H9 (cell line): ENCODE results near the gene KRTAP10-4. TPM values are rescaled to one million over a fixed set of nuclear protein-coding genes. Genes with fewer than 3 reads are reported as not detected.

Experiments used
- DNase-seq: peaks from one replicate; pipeline ENCODE4 v3.0.0-alpha.2; 2017
- H2AFZ ChIP-seq: one replicate; pipeline ENCODE4 v1.6.1; 2013; ENCODE audit warnings: mild to moderate bottlenecking, low read length, control low read depth, moderate library complexity
- H2AK5ac ChIP-seq: 2 replicates; pipeline ENCODE4 v1.6.1; 2013; ENCODE audit warnings: low read length, control low read depth, mixed read lengths; ENCODE audit not compliant: insufficient read length
- H2BK120ac ChIP-seq: one replicate; pipeline ENCODE4 v1.6.1; 2013; ENCODE audit warnings: low read depth, mild to moderate bottlenecking, low read length, control low read depth, inconsistent platforms; ENCODE audit not compliant: poor library complexity, severe bottlenecking
- H2BK12ac ChIP-seq: 2 replicates; pipeline ENCODE4 v1.6.1; 2013; ENCODE audit warnings: low read length, control low read depth, mixed read lengths, low read depth; ENCODE audit not compliant: insufficient read length
- H2BK15ac ChIP-seq: 2 replicates; pipeline ENCODE4 v1.6.1; 2013; ENCODE audit warnings: low read depth, low read length, control low read depth
- H2BK20ac ChIP-seq: one replicate; pipeline ENCODE4 v1.6.1; 2013; ENCODE audit warnings: low read depth, mild to moderate bottlenecking, low read length, control low read depth, inconsistent platforms; ENCODE audit not compliant: poor library complexity, severe bottlenecking
- H2BK5ac ChIP-seq: 2 replicates; pipeline ENCODE4 v1.6.1; 2013; ENCODE audit warnings: low read length, control low read depth, mixed read lengths; ENCODE audit not compliant: insufficient read length
- H3K14ac ChIP-seq: 2 replicates; pipeline ENCODE4 v1.6.1; 2013; ENCODE audit warnings: low read length, control low read depth; ENCODE audit not compliant: insufficient read depth
- H3K18ac ChIP-seq: 2 replicates; pipeline ENCODE4 v1.6.1; 2013; ENCODE audit warnings: low read depth, mild to moderate bottlenecking, mixed read lengths, low read length, control low read depth; ENCODE audit not compliant: insufficient read length
- H3K23ac ChIP-seq: 2 replicates; pipeline ENCODE4 v1.6.1; 2013; ENCODE audit warnings: low read length, control low read depth, mixed read lengths, low read depth; ENCODE audit not compliant: insufficient read length
- H3K23me2 ChIP-seq: 2 replicates; pipeline ENCODE4 v1.6.1; 2013; ENCODE audit warnings: low read depth, mild to moderate bottlenecking, mixed read lengths, low read length, control low read depth; ENCODE audit not compliant: insufficient read length, poor library complexity, severe bottlenecking
- H3K27ac ChIP-seq: 2 replicates; pipeline ENCODE4 v1.5.1; 2013; ENCODE audit warnings: low read length, control low read depth, mixed read lengths, low read depth; ENCODE audit not compliant: insufficient read length
- H3K27me3 ChIP-seq: 2 replicates; pipeline ENCODE4 v1.6.1; 2013; ENCODE audit warnings: low read length, control low read depth, inconsistent platforms; ENCODE audit not compliant: insufficient read depth
- H3K4ac ChIP-seq: 2 replicates; pipeline ENCODE4 v1.6.1; 2013; ENCODE audit warnings: low read depth, mild to moderate bottlenecking, control low read depth, inconsistent platforms, low read length, moderate library complexity
- H3K4me1 ChIP-seq: 2 replicates; pipeline ENCODE4 v1.6.1; 2013; ENCODE audit warnings: low read length, control low read depth, inconsistent platforms; ENCODE audit not compliant: insufficient read depth
- H3K4me2 ChIP-seq: 2 replicates; pipeline ENCODE4 v1.6.1; 2013; ENCODE audit warnings: low read length, control low read depth, mixed read lengths; ENCODE audit not compliant: insufficient read length, insufficient read depth
- H3K56ac ChIP-seq: 2 replicates; pipeline ENCODE4 v1.6.1; 2013; ENCODE audit warnings: low read depth, mild to moderate bottlenecking, mixed read lengths, low read length, control low read depth; ENCODE audit not compliant: insufficient read length
- H3K79me1 ChIP-seq: 2 replicates; pipeline ENCODE4 v1.6.1; 2013; ENCODE audit warnings: low read depth, mild to moderate bottlenecking, moderate library complexity, low read length, control low read depth, inconsistent platforms; ENCODE audit not compliant: insufficient read depth, poor library complexity, severe bottlenecking
- H3K79me2 ChIP-seq: 2 replicates; pipeline ENCODE4 v1.6.1; 2013; ENCODE audit warnings: low read length, control low read depth, inconsistent platforms; ENCODE audit not compliant: insufficient read depth
- H3K9ac ChIP-seq: 2 replicates; pipeline ENCODE4 v1.6.1; 2013; ENCODE audit warnings: low read length, control low read depth, mixed read lengths; ENCODE audit not compliant: insufficient read length; ENCODE audit errors: extremely low read depth
- H3K9me3 ChIP-seq: one replicate; pipeline ENCODE4 v1.6.1; 2013; ENCODE audit warnings: low read depth, low read length, inconsistent platforms; ENCODE audit not compliant: control insufficient read depth
- H3T11ph ChIP-seq: one replicate; pipeline ENCODE4 v1.6.1; 2013; ENCODE audit warnings: mild to moderate bottlenecking, low read length, control low read depth, inconsistent platforms
- H4K20me1 ChIP-seq: one replicate; pipeline ENCODE4 v1.6.1; 2013; ENCODE audit not compliant: control insufficient read depth, insufficient read length, insufficient read depth
- H4K5ac ChIP-seq: 2 replicates; pipeline ENCODE4 v1.6.1; 2013; ENCODE audit warnings: low read depth, mild to moderate bottlenecking, mixed read lengths, low read length, control low read depth; ENCODE audit not compliant: insufficient read length
- H4K8ac ChIP-seq: replicated peaks from 2 replicates; pipeline ENCODE4 v1.6.1; 2013; ENCODE audit warnings: low read length, control low read depth, mixed read lengths, low read depth; ENCODE audit not compliant: insufficient read length
- H4K91ac ChIP-seq: 2 replicates; pipeline ENCODE4 v1.6.1; 2013; ENCODE audit warnings: low read depth, mild to moderate bottlenecking, moderate library complexity, mixed read lengths, low read length, control low read depth; ENCODE audit not compliant: insufficient read length
- H3K27ac Mint-ChIP-seq, 3 experiments: 2 replicates in 2 of 3; 3 replicates in 1 of 3; pipeline ENCODE4 v1.8.0; 2020 to 2021; ENCODE audit warnings: mixed read lengths in 3 of 3, mild to moderate bottlenecking in 1 of 3, moderate library complexity in 1 of 3
- H3K27me3 Mint-ChIP-seq: 2 replicates; pipeline ENCODE4 v1.8.0; 2021; ENCODE audit warnings: low read depth, mild to moderate bottlenecking, moderate library complexity, mixed read lengths
- H3K36me3 Mint-ChIP-seq, 3 experiments: 2 replicates in 2 of 3; 3 replicates in 1 of 3; pipeline ENCODE4 v1.8.0; 2020 to 2021; ENCODE audit warnings: low read depth in 3 of 3, mixed read lengths in 3 of 3; ENCODE audit not compliant: insufficient read depth in 1 of 3
- H3K4me1 Mint-ChIP-seq, 2 experiments: 2 replicates each; pipeline ENCODE4 v1.8.0; 2020; ENCODE audit warnings: mixed read lengths in 2 of 2
- H3K4me3 Mint-ChIP-seq, 2 experiments: 2 replicates in 1 of 2; 3 replicates in 1 of 2; pipeline ENCODE4 v1.8.0; 2020 to 2021; ENCODE audit warnings: mild to moderate bottlenecking in 2 of 2, mixed read lengths in 2 of 2, moderate library complexity in 1 of 2
- H3K9me3 Mint-ChIP-seq, 2 experiments: 2 replicates in 1 of 2; 3 replicates in 1 of 2; pipeline ENCODE4 v1.8.0; 2020; ENCODE audit warnings: mild to moderate bottlenecking in 2 of 2, mixed read lengths in 2 of 2, moderate library complexity in 1 of 2
- CTCF ChIP-seq: fragments of 200-600 bp; sonication (generic); conservative IDR thresholded peaks from 3 replicates; pipeline ENCODE4 v1.8.0; 2021; ENCODE audit warnings: antibody characterized with exemption, mild to moderate bottlenecking
- WGBS: extraction: QIAGEN DNeasy Blood & Tissue Kit; methylation state at CpG from one replicate; pipeline ENCODE4 v1.1.7; 2013; ENCODE audit warnings: missing lambda C conversion rate, low lambda C conversion rate, mixed read lengths; ENCODE audit not compliant: insufficient read length; ENCODE audit errors: extremely low coverage; 5-methylcytosine and 5-hydroxymethylcytosine counted together
- total RNA-seq: library from RNA; stranded (reverse); gene quantifications from 2 replicates; pipeline ENCODE4 v1.2.1, GENCODE V29; 2021

KRTAP10-4 gene
- total RNA-seq, 1 experiment from 2014 or later = not detected

DNA sequence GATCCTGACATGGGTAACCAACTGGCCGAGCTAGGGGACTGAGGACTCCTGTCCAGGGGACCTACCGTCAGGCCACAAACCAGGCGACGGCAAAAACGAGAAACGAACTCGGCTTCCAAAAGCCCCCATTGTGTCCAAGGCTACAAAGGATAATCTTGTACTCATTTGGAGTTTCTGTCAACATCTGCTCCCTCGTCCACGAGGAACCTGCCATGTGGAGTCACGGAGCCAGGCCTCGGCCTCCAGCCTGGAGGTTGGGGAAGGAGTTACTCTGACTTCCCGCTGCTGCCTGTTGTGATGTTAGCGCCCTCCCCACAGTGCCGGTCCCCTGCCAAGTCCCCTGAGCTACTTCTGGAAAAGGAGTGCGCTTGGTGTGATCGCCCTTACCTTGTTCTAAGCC, 40.8 kb upstream of the KRTAP10-4 start:
- Histone ChIP-seq H3K9ac (no peak overlapping the region), H2BK15ac (no peak overlapping the region), H3K27me3 (no peaks in the 10 kb centered on the region), H3K27ac (no peak overlapping the region), H3K79me1 (no peaks in the 10 kb centered on the region), H2BK120ac (no peak overlapping the region), H3T11ph (no peak overlapping the region), H2BK5ac (no peak overlapping the region), H2BK20ac (no peak overlapping the region), H3K79me2 (no peaks in the 10 kb centered on the region), H3K23ac (no peak overlapping the region), H2AK5ac (no peak overlapping the region), H3K4me2 (no peak overlapping the region), H2AFZ (no peak overlapping the region), H4K5ac (no peak overlapping the region), H3K18ac (no peak overlapping the region), H2BK12ac (no peak overlapping the region), H3K9me3 (no peaks in the 10 kb centered on the region), H3K4me1 (no peaks in the 10 kb centered on the region; the same call in 1 of the 2 replicates), H4K8ac (no peak overlapping the region), H3K23me2 (no peaks in the 10 kb centered on the region), H3K14ac (no peak overlapping the region), H4K91ac (no peak overlapping the region), H3K56ac (no peak overlapping the region), H4K20me1 (no peaks in the 10 kb centered on the region), H3K4ac (no peak overlapping the region)
- DNase-seq = peak; percentile 27
- H3K9me3 Mint-ChIP-seq = peaks cover 0 to 5% of the 10 kb centered on the region in 2 experiments; a peak in 2 of 5 replicates
- no peaks in the 10 kb centered on the region; the same call in none of the 2 replicates for H3K27me3 Mint-ChIP-seq
- H3K4me1 Mint-ChIP-seq = peaks cover 2 to 8% of the 10 kb centered on the region in 2 experiments; a peak in 3 of 4 replicates
- no peak overlapping the region for H3K4me3 Mint-ChIP-seq
- peaks cover 0 to 5% (median 0%) of the 10 kb centered on the region in 3 experiments; a peak in 1 of 7 replicates for H3K36me3 Mint-ChIP-seq
- TF ChIP-seq CTCF = no peak
- WGBS = no CpG with 5 or more reads among the region's 16 CpGs
- H3K27ac Mint-ChIP-seq = no peak overlapping the region
